ENCODE results near the gene DLGAP1.

DNA sequence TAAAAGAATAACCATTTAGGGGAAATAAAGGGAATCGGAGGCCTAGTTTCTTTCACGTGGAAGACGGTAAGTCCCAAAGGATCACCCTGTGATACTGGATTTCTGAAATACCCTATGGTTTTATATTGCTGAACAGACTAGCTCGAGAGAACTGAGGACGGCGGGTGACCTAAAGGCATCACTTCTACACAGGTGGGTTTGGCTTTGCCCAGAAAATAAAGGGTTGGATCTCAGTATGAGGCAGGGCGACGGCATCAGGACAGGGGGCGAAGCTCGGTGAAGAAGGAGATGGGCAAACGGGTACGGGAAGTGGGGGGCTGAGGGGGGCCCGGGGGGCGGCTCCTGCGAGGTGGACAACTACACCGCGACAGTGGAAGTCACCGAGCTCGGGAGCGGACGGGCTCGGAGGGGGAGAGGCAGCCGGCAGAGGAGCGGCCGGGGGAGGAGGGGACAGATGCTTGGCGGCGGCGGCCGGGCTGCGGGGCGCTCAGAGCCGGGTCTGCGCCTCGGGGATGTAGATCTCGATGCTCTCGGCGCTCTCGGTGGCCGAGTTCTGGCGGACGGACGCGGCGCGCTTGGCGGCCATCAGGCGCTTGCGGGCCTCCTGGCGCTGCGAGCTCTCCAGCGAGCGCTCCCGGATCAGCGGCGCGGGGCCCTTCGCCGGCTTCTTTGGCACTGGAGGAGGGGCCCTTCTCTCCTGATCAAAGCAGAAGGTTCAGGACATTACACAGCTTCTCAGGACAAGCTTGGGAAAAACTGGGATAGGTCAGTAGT is 956.2 kb downstream of the DLGAP1 start:
- no peak for TF ChIP-seq ZFX (IDR thresholded peaks at IDR 0.05; ENCODE audit: borderline replicate concordance)
- TF ChIP-seq, protein P1, sequence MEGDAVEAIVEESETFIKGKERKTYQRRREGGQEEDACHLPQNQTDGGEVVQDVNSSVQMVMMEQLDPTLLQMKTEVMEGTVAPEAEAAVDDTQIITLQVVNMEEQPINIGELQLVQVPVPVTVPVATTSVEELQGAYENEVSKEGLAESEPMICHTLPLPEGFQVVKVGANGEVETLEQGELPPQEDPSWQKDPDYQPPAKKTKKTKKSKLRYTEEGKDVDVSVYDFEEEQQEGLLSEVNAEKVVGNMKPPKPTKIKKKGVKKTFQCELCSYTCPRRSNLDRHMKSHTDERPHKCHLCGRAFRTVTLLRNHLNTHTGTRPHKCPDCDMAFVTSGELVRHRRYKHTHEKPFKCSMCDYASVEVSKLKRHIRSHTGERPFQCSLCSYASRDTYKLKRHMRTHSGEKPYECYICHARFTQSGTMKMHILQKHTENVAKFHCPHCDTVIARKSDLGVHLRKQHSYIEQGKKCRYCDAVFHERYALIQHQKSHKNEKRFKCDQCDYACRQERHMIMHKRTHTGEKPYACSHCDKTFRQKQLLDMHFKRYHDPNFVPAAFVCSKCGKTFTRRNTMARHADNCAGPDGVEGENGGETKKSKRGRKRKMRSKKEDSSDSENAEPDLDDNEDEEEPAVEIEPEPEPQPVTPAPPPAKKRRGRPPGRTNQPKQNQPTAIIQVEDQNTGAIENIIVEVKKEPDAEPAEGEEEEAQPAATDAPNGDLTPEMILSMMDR (IDR thresholded peaks at IDR 0.05) = no peak
